Activated T-cell treated with anti-CD3 and anti-CD28 coated beads, Interleukin-2, amount 50 U/mL, for 1 hour (primary cell): ENCODE data around the gene NUDT16L1.

Source experiments
- DNase-seq: peaks from one replicate; pipeline ENCODE4 v3.0.0-alpha.2; 2020

Gene NUDT16L1

GRCh38 chr16:4695473-4696171 is 2.3 kb downstream of the NUDT16L1 start:
- DNase-seq, result no peak

- no peak for DNase-seq
These were observed 3.0 kb downstream of the NUDT16L1 start for GRCh38 chr16:4696172-4696904.

GRCh38 chr16:4696905-4697847 is 3.8 kb downstream of the NUDT16L1 start:
- DNase-seq, result no peak

- no peak for DNase-seq
These were observed 4.5 kb downstream of the NUDT16L1 start for GRCh38 chr16:4697848-4698291.

- DNase-seq, result no peak
These were observed 5.1 kb downstream of the NUDT16L1 start for GRCh38 chr16:4698321-4699045.

GRCh38 chr16:4699046-4699556 is 5.7 kb downstream of the NUDT16L1 start:
- no peak for DNase-seq

GRCh38 chr16:4700380-4700996 is 7.1 kb downstream of the NUDT16L1 start:
- no peak for DNase-seq

- DNase-seq, result no peak
These were observed 7.8 kb downstream of the NUDT16L1 start for GRCh38 chr16:4700997-4701743.

- DNase-seq, result no peak
These were observed 8.6 kb downstream of the NUDT16L1 start for GRCh38 chr16:4701791-4702465.

- no peak for DNase-seq
These were observed 9.1 kb downstream of the NUDT16L1 start for GRCh38 chr16:4702466-4702808.

GRCh38 chr16:4703906-4704305 is 10.5 kb downstream of the NUDT16L1 start:
- DNase-seq, result no peak

GRCh38 chr16:4704491-4704890 is 11.1 kb downstream of the NUDT16L1 start:
- no peak for DNase-seq

- DNase-seq, result no peak
These were observed 11.6 kb downstream of the NUDT16L1 start for GRCh38 chr16:4704913-4705312.

- DNase-seq, result no peak
These were observed 13.5 kb downstream of the NUDT16L1 start for GRCh38 chr16:4706871-4707270.

GRCh38 chr16:4709481-4709880 is 16.1 kb downstream of the NUDT16L1 start:
- DNase-seq, result no peak

GRCh38 chr16:4713663-4714501 is 20.5 kb downstream of the NUDT16L1 start:
- no peak for DNase-seq

- DNase-seq, result no peak
These were observed 21.6 kb downstream of the NUDT16L1 start for GRCh38 chr16:4714996-4715395.

- no peak for DNase-seq
These were observed 25.1 kb downstream of the NUDT16L1 start for GRCh38 chr16:4718466-4718865.

GRCh38 chr16:4723071-4723767 is 29.9 kb downstream of the NUDT16L1 start:
- no peak for DNase-seq
